Loucy (cell line): Measurements from ENCODE around the gene NMUR1.

Source experiments
- H2AFZ ChIP-seq: fragments of 200-600 bp; sonication (generic); 2 replicates; pipeline ENCODE4 v1.6.0; 2016; ENCODE audit warnings: antibody characterized with exemption, mild to moderate bottlenecking, low read length, moderate library complexity
- H3F3A ChIP-seq: fragments of 200-600 bp; 2 replicates; pipeline ENCODE4 v1.6.0; 2016; ENCODE audit warnings: antibody characterized with exemption, low read depth, mild to moderate bottlenecking
- H3K27me3 ChIP-seq: fragments of 200-600 bp; sonication (generic); 2 replicates; pipeline ENCODE4 v1.6.1; 2014; ENCODE audit warnings: low read length, mild to moderate bottlenecking; ENCODE audit not compliant: insufficient read depth, poor library complexity, severe bottlenecking
- H3K36me3 ChIP-seq: fragments of 200-600 bp; sonication (generic); 2 replicates; pipeline ENCODE4 v1.6.1; 2016; ENCODE audit warnings: low read length; ENCODE audit not compliant: insufficient read depth
- H3K4me1 ChIP-seq: fragments of 200-600 bp; sonication (generic); 2 replicates; pipeline ENCODE4 v1.5.1; 2014; ENCODE audit warnings: low read length, mild to moderate bottlenecking; ENCODE audit not compliant: insufficient read depth, poor library complexity, severe bottlenecking
- H3K4me2 ChIP-seq: fragments of 200-600 bp; sonication (generic); 2 replicates; pipeline ENCODE4 v1.6.0; 2014; ENCODE audit warnings: antibody characterized with exemption, low read length, low read depth, mild to moderate bottlenecking; ENCODE audit not compliant: poor library complexity, severe bottlenecking
- H3K4me3 ChIP-seq: fragments of 200-600 bp; sonication (generic); 2 replicates; pipeline ENCODE4 v1.5.1; 2014; ENCODE audit warnings: low read length, mild to moderate bottlenecking, mixed read lengths; ENCODE audit not compliant: poor library complexity, severe bottlenecking
- H3K79me2 ChIP-seq: fragments of 200-600 bp; sonication (generic); 2 replicates; pipeline ENCODE4 v1.6.1; 2014; ENCODE audit warnings: low read length; ENCODE audit not compliant: insufficient read depth
- H3K9ac ChIP-seq: fragments of 200-600 bp; sonication (generic); 2 replicates; pipeline ENCODE4 v1.6.0; 2014; ENCODE audit warnings: mild to moderate bottlenecking, low read depth, low read length, moderate library complexity; ENCODE audit not compliant: poor library complexity, severe bottlenecking
- H3K9me2 ChIP-seq: fragments of 200-600 bp; sonication (generic); replicated peaks from 2 replicates; pipeline ENCODE4 v1.6.1; 2016; ENCODE audit warnings: low read depth, low read length, mixed read lengths
- H3K9me3 ChIP-seq: fragments of 200-600 bp; sonication (generic); 2 replicates; pipeline ENCODE4 v1.6.1; 2014; ENCODE audit warnings: mild to moderate bottlenecking, antibody characterized with exemption, low read length, low read depth; ENCODE audit not compliant: insufficient read depth
- H4K20me1 ChIP-seq: fragments of 200-600 bp; sonication (generic); 2 replicates; pipeline ENCODE4 v1.6.0; 2014; ENCODE audit warnings: antibody characterized with exemption, low read length, mild to moderate bottlenecking; ENCODE audit not compliant: insufficient read depth, poor library complexity, severe bottlenecking
- EZH2phosphoT487 ChIP-seq: fragments of 200-600 bp; IDR thresholded peaks from 2 replicates; pipeline ENCODE4 v1.6.1; 2018; ENCODE audit warnings: antibody characterized with exemption, mild to moderate bottlenecking, moderate library complexity, borderline replicate concordance
- TF ChIP-seq, protein P1 (sequence below): fragments of 200-600 bp; sonication (generic); conservative IDR thresholded peaks from 2 replicates; pipeline ENCODE4 v1.5.1; 2014; ENCODE audit warnings: mild to moderate bottlenecking, antibody characterized with exemption, low read length

NMUR1 gene

GRCh38 chr2:231554748-231555545, 24.7 kb upstream of the NMUR1 start:
- Histone ChIP-seq H3K9me3 (peaks cover 13% of the 10 kb centered on the region), H3K4me2 (peak overlapping the region; percentile 96), H3K4me3 (peak overlapping the region; percentile 77), H3F3A (no peaks in the 10 kb centered on the region), H3K27me3 (no peaks in the 10 kb centered on the region), H2AFZ (peak overlapping the region; percentile 40), H3K4me1 (peaks cover 34% of the 10 kb centered on the region), H3K9ac (peak overlapping the region; percentile 94), H4K20me1 (no peaks in the 10 kb centered on the region), H3K9me2 (no peaks in the 10 kb centered on the region), H3K79me2 (peaks cover 50% of the 10 kb centered on the region), H3K36me3 (no peaks in the 10 kb centered on the region)
- TF ChIP-seq EZH2phosphoT487 = no peak
- TF ChIP-seq, protein P1, sequence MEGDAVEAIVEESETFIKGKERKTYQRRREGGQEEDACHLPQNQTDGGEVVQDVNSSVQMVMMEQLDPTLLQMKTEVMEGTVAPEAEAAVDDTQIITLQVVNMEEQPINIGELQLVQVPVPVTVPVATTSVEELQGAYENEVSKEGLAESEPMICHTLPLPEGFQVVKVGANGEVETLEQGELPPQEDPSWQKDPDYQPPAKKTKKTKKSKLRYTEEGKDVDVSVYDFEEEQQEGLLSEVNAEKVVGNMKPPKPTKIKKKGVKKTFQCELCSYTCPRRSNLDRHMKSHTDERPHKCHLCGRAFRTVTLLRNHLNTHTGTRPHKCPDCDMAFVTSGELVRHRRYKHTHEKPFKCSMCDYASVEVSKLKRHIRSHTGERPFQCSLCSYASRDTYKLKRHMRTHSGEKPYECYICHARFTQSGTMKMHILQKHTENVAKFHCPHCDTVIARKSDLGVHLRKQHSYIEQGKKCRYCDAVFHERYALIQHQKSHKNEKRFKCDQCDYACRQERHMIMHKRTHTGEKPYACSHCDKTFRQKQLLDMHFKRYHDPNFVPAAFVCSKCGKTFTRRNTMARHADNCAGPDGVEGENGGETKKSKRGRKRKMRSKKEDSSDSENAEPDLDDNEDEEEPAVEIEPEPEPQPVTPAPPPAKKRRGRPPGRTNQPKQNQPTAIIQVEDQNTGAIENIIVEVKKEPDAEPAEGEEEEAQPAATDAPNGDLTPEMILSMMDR = no peak

DNA sequence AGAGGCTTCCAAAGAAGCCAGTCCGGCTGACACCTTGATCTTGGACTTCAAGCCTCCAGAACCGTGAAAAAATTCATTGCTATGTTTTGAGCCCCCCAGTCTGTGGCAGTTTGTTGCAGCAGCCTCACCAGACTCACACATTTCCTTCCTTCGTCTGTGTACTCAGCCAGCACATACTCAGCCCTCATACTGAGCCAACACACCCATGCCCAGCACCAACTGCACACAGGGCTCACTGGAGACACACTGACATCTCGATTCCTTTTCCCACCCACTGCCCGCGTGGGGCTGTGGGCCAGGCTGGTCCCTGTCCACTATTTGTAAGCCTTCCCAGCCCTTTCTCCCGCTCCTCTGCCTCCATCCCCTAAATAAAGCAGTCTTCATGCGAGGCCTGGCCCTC, 24.1 kb upstream of the NMUR1 start:
- peak overlapping the region; percentile 77 for H3K4me3 ChIP-seq
- peaks cover 13% of the 10 kb centered on the region for H3K9me3 ChIP-seq
- H3K4me2 ChIP-seq = peak overlapping the region; percentile 96
- H3K27me3 ChIP-seq = no peaks in the 10 kb centered on the region
- no peaks in the 10 kb centered on the region for H3K9me2 ChIP-seq
- H3K79me2 ChIP-seq = peaks cover 50% of the 10 kb centered on the region
- no peaks in the 10 kb centered on the region for H3F3A ChIP-seq
- peak overlapping the region; percentile 40; the same call in 1 of the 2 replicates for H2AFZ ChIP-seq
- H3K9ac ChIP-seq = peak overlapping the region; percentile 94
- no peaks in the 10 kb centered on the region for H4K20me1 ChIP-seq
- no peak for TF ChIP-seq EZH2phosphoT487
- TF ChIP-seq, protein P1 = no peak
- H3K4me1 ChIP-seq = peaks cover 40% of the 10 kb centered on the region
- H3K36me3 ChIP-seq = no peaks in the 10 kb centered on the region

GRCh38 chr2:231552752-231553151, 22.5 kb upstream of the NMUR1 start:
- TF ChIP-seq, protein P1 = no peak
- no peak for TF ChIP-seq EZH2phosphoT487
- no peaks in the 10 kb centered on the region for H3K9me2 ChIP-seq
- H3K36me3 ChIP-seq = no peaks in the 10 kb centered on the region
- no peak overlapping the region for H3K9ac ChIP-seq
- H2AFZ ChIP-seq = no peak overlapping the region
- H3K4me3 ChIP-seq = no peak overlapping the region
- no peaks in the 10 kb centered on the region for H4K20me1 ChIP-seq
- H3K27me3 ChIP-seq = no peaks in the 10 kb centered on the region
- peaks cover 46% of the 10 kb centered on the region for H3K4me1 ChIP-seq
- peaks cover 47% of the 10 kb centered on the region for H3K79me2 ChIP-seq
- H3K4me2 ChIP-seq = no peak overlapping the region
- peaks cover 13% of the 10 kb centered on the region for H3K9me3 ChIP-seq
- no peaks in the 10 kb centered on the region for H3F3A ChIP-seq
